Skeletal muscle satellite cell (primary cell): ENCODE measurements around the gene PCDHB8.
"Not testable (repeated sequence)": the region's sequence is repeated elsewhere in the genome, so short reads cannot be mapped to it uniquely, and the experiment has no call there.

Source experiments
- H3K27me3 ChIP-seq: 2 replicates; pipeline ENCODE4 v1.7.0; 2013; ENCODE audit warnings: low read length; ENCODE audit not compliant: control insufficient read depth, insufficient read depth
- H3K36me3 ChIP-seq: 2 replicates; pipeline ENCODE4 v1.7.0; 2013; ENCODE audit warnings: mild to moderate bottlenecking, control low read depth, low read length; ENCODE audit not compliant: insufficient read depth
- H3K4me1 ChIP-seq: 2 replicates; pipeline ENCODE4 v1.7.0; 2013; ENCODE audit warnings: low read length; ENCODE audit not compliant: control insufficient read depth, insufficient read depth
- H3K4me2 ChIP-seq: 2 replicates; pipeline ENCODE4 v1.7.0; 2013; ENCODE audit warnings: mild to moderate bottlenecking, low read length
- H3K4me3 ChIP-seq: 2 replicates; pipeline ENCODE4 v1.7.0; 2013; ENCODE audit warnings: low read length
- H3K9ac ChIP-seq: 2 replicates; pipeline ENCODE4 v1.7.0; 2013; ENCODE audit warnings: mild to moderate bottlenecking, low read depth, low read length, moderate library complexity
- H3K9me3 ChIP-seq: replicated peaks from 2 replicates; pipeline ENCODE4 v1.7.0; 2013; ENCODE audit warnings: mild to moderate bottlenecking, control low read depth, low read length

PCDHB8 gene

GRCh38 chr5:141189131-141189530, 11.5 kb downstream of the PCDHB8 start:
- not testable (repeated sequence) for H3K9ac ChIP-seq, H3K9me3 ChIP-seq, H3K36me3 ChIP-seq, H3K4me2 ChIP-seq, H3K4me1 ChIP-seq, H3K27me3 ChIP-seq, H3K4me3 ChIP-seq

- Histone ChIP-seq H3K4me2 (peak within 1 kb of the TSS; percentile 34), H3K4me3 (no peak within 1 kb of the TSS), H3K36me3 (no peaks in the 10 kb centered on the region), H3K27me3 (no peaks in the 10 kb centered on the region), H3K4me1 (no peaks in the 10 kb centered on the region), H3K9me3 (no peaks in the 10 kb centered on the region), H3K9ac (no peak within 1 kb of the TSS)
Observed at GRCh38 chr5:141192110-141192725, 14.6 kb downstream of the PCDHB8 start, which contains the start of gene PCDHB10. TSS of gene PCDHB10 (plus strand) at chr5:141192353. CDS start at chr5:141192553, 200 bp downstream.

- not testable (repeated sequence) for H3K9me3 ChIP-seq, H3K4me3 ChIP-seq
Observed at GRCh38 chr5:141194332-141194731, 16.7 kb downstream of the PCDHB8 start.

GRCh38 chr5:141196363-141196762, 18.8 kb downstream of the PCDHB8 start:
- H3K36me3 ChIP-seq, result no peaks in the 10 kb centered on the region
- H3K4me2 ChIP-seq, result no peak overlapping the region
- H3K4me3 ChIP-seq, result no peak overlapping the region
- no peak overlapping the region for H3K9ac ChIP-seq
- H3K27me3 ChIP-seq, result no peaks in the 10 kb centered on the region
- no peaks in the 10 kb centered on the region for H3K9me3 ChIP-seq
- no peaks in the 10 kb centered on the region for H3K4me1 ChIP-seq

More at GRCh38 chr5:141194332-141194731, 16.7 kb downstream of the PCDHB8 start:
- H3K27me3 ChIP-seq, H3K9ac ChIP-seq, H3K36me3 ChIP-seq, H3K4me2 ChIP-seq, H3K4me1 ChIP-seq: not testable (repeated sequence)

- Histone ChIP-seq H3K4me2 (no peak within 1 kb of the TSS), H3K9me3 (no peaks in the 10 kb centered on the region), H3K27me3 (no peaks in the 10 kb centered on the region), H3K36me3 (no peaks in the 10 kb centered on the region), H3K9ac (no peak within 1 kb of the TSS), H3K4me3 (peak within 1 kb of the TSS; percentile 45), H3K4me1 (no peaks in the 10 kb centered on the region)
Observed at GRCh38 chr5:141199359-141200235, 22.0 kb downstream of the PCDHB8 start, which contains the start of gene PCDHB11. TSS of gene PCDHB11 (plus strand) at chr5:141199627. CDS start at chr5:141199775, 148 bp downstream.

GRCh38 chr5:141201126-141201525, 23.5 kb downstream of the PCDHB8 start:
- H3K36me3 ChIP-seq, H3K4me2 ChIP-seq, H3K9ac ChIP-seq, H3K27me3 ChIP-seq, H3K4me1 ChIP-seq, H3K4me3 ChIP-seq, H3K9me3 ChIP-seq: not testable (repeated sequence)

GRCh38 chr5:141201646-141202045, 24.1 kb downstream of the PCDHB8 start:
- H3K27me3 ChIP-seq, H3K4me3 ChIP-seq, H3K4me1 ChIP-seq, H3K36me3 ChIP-seq, H3K4me2 ChIP-seq, H3K9me3 ChIP-seq, H3K9ac ChIP-seq: not testable (repeated sequence)

GRCh38 chr5:141208478-141208877, 30.9 kb downstream of the PCDHB8 start, which contains the start of gene PCDHB12:
TSS of gene PCDHB12 (plus strand) at chr5:141208719. CDS start at chr5:141208908, 189 bp downstream.
- no peaks in the 10 kb centered on the region for H3K4me1 ChIP-seq
- peak within 1 kb of the TSS; percentile 49 for H3K4me2 ChIP-seq
- H3K9ac ChIP-seq, result no peak within 1 kb of the TSS
- H3K27me3 ChIP-seq, result peaks cover 2% of the 10 kb centered on the region
- H3K36me3 ChIP-seq, result no peaks in the 10 kb centered on the region
- H3K4me3 ChIP-seq, result peak within 1 kb of the TSS; percentile 45
- H3K9me3 ChIP-seq, result no peaks in the 10 kb centered on the region

GRCh38 chr5:141210281-141210680, 32.7 kb downstream of the PCDHB8 start:
- H3K27me3 ChIP-seq, H3K36me3 ChIP-seq, H3K9ac ChIP-seq, H3K9me3 ChIP-seq, H3K4me3 ChIP-seq, H3K4me1 ChIP-seq, H3K4me2 ChIP-seq: not testable (repeated sequence)

GRCh38 chr5:141210849-141211248, 33.3 kb downstream of the PCDHB8 start:
- not testable (repeated sequence) for H3K27me3 ChIP-seq, H3K9me3 ChIP-seq, H3K4me1 ChIP-seq, H3K4me3 ChIP-seq, H3K4me2 ChIP-seq, H3K9ac ChIP-seq, H3K36me3 ChIP-seq

GRCh38 chr5:141213656-141214339, 36.2 kb downstream of the PCDHB8 start, which contains the start of gene PCDHB13:
TSS of gene PCDHB13 (plus strand) at chr5:141213919. CDS start at chr5:141214124, 205 bp downstream.
- H3K4me1 ChIP-seq, H3K9me3 ChIP-seq, H3K9ac ChIP-seq, H3K27me3 ChIP-seq, H3K36me3 ChIP-seq, H3K4me2 ChIP-seq: not testable (repeated sequence)
- H3K4me3 ChIP-seq, result peak within 1 kb of the TSS; percentile 42
